Anterior cingulate cortex (tissue), 58 donors: ENCODE measurements around the gene LTB4R.

ENCODE experiments used
- DNase-seq, 58 donors: peaks; one replicate each; lab custom pipeline; 2025; lab: John Stamatoyannopoulos, UW

The LTB4R gene

DNA sequence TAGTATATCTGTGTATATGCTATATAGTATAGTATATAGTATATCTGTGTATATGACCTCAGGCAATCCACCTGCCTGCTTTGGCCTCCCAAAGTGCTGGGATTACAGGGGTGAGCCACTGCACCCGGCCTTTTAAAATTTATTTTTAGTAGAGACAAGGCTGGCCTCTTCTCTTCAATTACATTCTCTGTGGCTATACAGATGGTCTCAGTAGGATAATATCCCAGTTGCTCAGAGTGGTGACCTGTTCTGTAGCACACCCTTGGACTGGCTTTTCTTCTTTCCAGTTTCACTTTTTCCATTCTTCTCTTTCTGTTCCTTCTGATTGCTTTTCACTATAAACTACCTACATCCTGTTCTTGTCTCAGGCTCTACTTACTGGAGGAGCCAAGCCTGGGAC lies 53.5 kb downstream of the LTB4R start:
- no peak for DNase-seq

- peak in 41 of 58 donors; percentile 5 to 57 (median 24) for DNase-seq
These were observed 54.5 kb downstream of the LTB4R start for GRCh38 chr14:24365600-24366412.

DNA sequence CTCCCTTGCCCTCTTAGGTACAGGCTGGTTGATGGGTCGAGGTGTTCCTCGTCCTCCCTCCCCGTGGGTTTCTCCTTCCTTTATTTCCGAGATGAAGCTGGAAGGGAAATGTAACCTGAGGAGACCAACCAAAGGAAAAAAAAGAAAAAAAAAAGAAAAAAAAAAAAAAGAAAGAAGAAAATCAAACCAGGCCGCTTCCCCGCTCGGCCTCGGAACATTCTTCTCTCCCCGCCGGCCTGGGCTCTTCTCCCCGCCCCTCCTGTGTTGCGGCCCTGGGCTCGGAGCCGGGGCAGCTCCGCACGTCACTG lies 55.1 kb downstream of the LTB4R start:
- DNase-seq, result no peak

DNA sequence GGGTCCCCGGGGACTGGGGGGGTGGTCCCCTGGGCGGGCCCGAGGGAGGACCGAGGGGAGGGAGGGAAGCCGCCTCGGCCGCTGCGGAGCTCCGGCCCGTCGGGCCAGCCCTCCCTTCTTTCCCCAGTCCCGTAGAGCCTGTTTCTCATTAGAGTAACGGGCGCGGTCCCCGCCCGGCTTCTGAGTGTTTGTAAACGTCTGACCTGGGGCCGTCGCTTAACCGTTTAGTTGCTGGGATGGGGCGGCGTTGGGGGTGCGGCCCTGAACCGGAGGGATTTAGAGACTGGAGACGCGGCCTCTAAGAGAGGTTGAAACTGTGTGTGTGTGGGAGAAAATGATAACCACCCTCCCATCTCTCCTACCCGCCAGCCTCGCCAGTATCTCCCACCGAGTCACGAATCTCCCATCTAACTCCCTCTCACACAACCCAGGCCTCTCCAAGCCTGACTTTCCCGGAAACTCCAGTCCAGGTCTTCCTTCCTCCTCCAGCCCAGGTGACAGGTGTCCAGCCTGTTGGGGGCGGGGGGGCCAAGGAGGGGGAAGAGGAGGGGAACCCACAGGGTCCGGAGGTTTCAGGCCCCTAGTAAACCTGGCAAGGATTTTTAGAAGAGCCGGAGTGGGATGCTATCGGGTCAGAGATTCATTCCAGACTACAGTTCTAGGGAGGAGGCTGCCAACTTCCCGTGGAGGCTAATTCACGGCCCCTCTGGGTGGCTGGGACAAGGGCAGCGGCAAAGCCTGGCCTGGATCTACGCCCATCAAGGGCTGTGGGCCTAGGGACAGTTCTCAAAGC lies 55.6 kb downstream of the LTB4R start:
- DNase-seq, result peak in 45 of 58 donors; percentile 12 to 65 (median 36)
